ENCODE data around the gene SCAF8.

GRCh38 chr6:154690857-154691256 lies 42.4 kb upstream of the SCAF8 start:
- TF ChIP-seq CTCF (IDR thresholded peaks at IDR 0.05; ENCODE audit: poor library complexity, severe bottlenecking) (no peak), TAF1 (IDR thresholded peaks at IDR 0.05; ENCODE audit: low read depth) (no peak), EZH2 (IDR thresholded peaks at IDR 0.05; ENCODE audit: borderline replicate concordance, insufficient read depth, low read length, poor library complexity, severe bottlenecking) (no peak), POLR2AphosphoS5 (IDR thresholded peaks at IDR 0.05) (no peak), SMC3 (conservative IDR thresholded peaks at IDR 0.05; ENCODE audit: poor library complexity) (no peak), EP300 (conservative IDR thresholded peaks at IDR 0.05; ENCODE audit: poor library complexity, severe bottlenecking) (no peak), REST (IDR thresholded peaks at IDR 0.05; ENCODE audit: borderline replicate concordance) (no peak)
